Peyer's patch (tissue), 4 donors: ENCODE measurements around the gene CYP2A6.

Experiments used
- POLR2A ChIP-seq, 2 donors: fragments of 450-650 bp; IDR thresholded peaks; one replicate each; pipeline ENCODE4 v1.5.1; 2017; ENCODE audit warnings: antibody characterized with exemption in 2 of 2, mild to moderate bottlenecking in 2 of 2, moderate library complexity in 2 of 2
- TF ChIP-seq, protein P1 (sequence below), 6 experiments: fragments of 450-650 bp in 4 of 6; fragments of 200-600 bp in 2 of 6; sonication (generic) in 1 of 6; IDR thresholded peaks; one replicate each; pipeline ENCODE4 v1.5.1; 2017 to 2019; ENCODE audit warnings: antibody characterized with exemption in 6 of 6, mild to moderate bottlenecking in 3 of 6, moderate library complexity in 1 of 6

DNA sequence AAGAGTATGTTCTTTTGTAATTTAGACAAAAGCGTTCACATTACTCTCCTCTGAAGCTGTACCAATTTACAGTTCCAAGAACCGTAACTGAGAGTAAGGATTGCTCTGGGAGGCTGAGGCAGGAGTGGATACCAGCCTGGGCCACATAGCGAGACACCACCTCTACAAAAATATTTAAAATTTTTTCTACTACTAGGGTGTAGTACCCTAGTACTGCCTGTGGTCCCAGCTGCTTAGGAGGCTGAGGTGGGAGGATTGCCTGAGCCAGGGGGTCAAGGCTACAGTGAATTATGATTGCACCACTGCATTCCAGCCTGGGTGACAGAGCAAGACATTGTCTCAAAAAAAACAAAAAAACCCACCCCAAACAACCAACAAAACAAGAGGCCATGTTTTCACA is 12.1 kb upstream of the CYP2A6 start:
- TF ChIP-seq, protein P1, sequence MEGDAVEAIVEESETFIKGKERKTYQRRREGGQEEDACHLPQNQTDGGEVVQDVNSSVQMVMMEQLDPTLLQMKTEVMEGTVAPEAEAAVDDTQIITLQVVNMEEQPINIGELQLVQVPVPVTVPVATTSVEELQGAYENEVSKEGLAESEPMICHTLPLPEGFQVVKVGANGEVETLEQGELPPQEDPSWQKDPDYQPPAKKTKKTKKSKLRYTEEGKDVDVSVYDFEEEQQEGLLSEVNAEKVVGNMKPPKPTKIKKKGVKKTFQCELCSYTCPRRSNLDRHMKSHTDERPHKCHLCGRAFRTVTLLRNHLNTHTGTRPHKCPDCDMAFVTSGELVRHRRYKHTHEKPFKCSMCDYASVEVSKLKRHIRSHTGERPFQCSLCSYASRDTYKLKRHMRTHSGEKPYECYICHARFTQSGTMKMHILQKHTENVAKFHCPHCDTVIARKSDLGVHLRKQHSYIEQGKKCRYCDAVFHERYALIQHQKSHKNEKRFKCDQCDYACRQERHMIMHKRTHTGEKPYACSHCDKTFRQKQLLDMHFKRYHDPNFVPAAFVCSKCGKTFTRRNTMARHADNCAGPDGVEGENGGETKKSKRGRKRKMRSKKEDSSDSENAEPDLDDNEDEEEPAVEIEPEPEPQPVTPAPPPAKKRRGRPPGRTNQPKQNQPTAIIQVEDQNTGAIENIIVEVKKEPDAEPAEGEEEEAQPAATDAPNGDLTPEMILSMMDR (IDR thresholded peaks at IDR 0.05), result no peak
- TF ChIP-seq POLR2A (IDR thresholded peaks at IDR 0.05), result no peak
